Measurements from ENCODE around the gene ZNF776.

DNA sequence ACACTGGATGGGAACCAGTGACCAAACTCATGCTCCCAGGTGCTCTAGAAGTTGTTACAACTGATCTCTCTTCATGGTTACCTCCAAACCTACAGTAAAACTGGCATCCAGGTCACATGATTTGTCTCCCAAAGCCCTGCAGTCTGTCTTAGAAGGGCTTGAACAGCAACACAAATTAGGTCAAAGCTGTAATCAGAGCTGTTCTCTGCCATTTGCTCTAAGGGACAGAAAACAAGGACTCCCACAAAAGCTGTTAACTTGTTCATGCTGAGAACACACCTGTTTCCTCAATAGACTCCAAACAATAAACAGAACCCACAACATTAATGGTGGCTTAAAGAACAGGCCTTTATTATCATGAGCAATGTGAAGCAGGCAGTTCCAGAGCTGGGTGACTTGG, 27.2 kb upstream of the ZNF776 start:
- TF ChIP-seq HDAC2 (CRISPR knock-in tag; IDR thresholded peaks at IDR 0.05) (no peak), NAIF1 (CRISPR knock-in tag; IDR thresholded peaks at IDR 0.05; ENCODE audit: borderline replicate concordance) (no peak), KAT8 (CRISPR knock-in tag; IDR thresholded peaks at IDR 0.05) (no peak), NFE2L1 (CRISPR knock-in tag; IDR thresholded peaks at IDR 0.05; ENCODE audit: borderline replicate concordance) (no peak), EZH2 (conservative IDR thresholded peaks at IDR 0.05; ENCODE audit: low read depth, low read length) (no peak), SMAD9 (CRISPR knock-in tag; IDR thresholded peaks at IDR 0.05) (no peak), PCBP2 (optimal IDR thresholded peaks at IDR 0.05; ENCODE audit: low read depth, low read length, poor library complexity, severe bottlenecking) (no peak)
- TF ChIP-seq, protein P1, sequence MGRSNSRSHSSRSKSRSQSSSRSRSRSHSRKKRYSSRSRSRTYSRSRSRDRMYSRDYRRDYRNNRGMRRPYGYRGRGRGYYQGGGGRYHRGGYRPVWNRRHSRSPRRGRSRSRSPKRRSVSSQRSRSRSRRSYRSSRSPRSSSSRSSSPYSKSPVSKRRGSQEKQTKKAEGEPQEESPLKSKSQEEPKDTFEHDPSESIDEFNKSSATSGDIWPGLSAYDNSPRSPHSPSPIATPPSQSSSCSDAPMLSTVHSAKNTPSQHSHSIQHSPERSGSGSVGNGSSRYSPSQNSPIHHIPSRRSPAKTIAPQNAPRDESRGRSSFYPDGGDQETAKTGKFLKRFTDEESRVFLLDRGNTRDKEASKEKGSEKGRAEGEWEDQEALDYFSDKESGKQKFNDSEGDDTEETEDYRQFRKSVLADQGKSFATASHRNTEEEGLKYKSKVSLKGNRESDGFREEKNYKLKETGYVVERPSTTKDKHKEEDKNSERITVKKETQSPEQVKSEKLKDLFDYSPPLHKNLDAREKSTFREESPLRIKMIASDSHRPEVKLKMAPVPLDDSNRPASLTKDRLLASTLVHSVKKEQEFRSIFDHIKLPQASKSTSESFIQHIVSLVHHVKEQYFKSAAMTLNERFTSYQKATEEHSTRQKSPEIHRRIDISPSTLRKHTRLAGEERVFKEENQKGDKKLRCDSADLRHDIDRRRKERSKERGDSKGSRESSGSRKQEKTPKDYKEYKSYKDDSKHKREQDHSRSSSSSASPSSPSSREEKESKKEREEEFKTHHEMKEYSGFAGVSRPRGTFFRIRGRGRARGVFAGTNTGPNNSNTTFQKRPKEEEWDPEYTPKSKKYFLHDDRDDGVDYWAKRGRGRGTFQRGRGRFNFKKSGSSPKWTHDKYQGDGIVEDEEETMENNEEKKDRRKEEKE (IDR thresholded peaks at IDR 0.05): no peak
- TF ChIP-seq, protein P2, sequence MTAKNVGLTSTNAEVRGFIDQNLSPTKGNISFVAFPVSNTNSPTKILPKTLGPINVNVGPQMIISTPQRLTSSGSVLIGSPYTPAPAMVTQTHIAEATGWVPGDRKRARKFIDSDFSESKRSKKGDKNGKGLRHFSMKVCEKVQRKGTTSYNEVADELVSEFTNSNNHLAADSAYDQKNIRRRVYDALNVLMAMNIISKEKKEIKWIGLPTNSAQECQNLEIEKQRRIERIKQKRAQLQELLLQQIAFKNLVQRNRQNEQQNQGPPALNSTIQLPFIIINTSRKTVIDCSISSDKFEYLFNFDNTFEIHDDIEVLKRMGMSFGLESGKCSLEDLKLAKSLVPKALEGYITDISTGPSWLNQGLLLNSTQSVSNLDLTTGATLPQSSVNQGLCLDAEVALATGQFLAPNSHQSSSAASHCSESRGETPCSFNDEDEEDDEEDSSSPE (CRISPR knock-in tag; IDR thresholded peaks at IDR 0.05): no peak
- TF ChIP-seq, protein P3, sequence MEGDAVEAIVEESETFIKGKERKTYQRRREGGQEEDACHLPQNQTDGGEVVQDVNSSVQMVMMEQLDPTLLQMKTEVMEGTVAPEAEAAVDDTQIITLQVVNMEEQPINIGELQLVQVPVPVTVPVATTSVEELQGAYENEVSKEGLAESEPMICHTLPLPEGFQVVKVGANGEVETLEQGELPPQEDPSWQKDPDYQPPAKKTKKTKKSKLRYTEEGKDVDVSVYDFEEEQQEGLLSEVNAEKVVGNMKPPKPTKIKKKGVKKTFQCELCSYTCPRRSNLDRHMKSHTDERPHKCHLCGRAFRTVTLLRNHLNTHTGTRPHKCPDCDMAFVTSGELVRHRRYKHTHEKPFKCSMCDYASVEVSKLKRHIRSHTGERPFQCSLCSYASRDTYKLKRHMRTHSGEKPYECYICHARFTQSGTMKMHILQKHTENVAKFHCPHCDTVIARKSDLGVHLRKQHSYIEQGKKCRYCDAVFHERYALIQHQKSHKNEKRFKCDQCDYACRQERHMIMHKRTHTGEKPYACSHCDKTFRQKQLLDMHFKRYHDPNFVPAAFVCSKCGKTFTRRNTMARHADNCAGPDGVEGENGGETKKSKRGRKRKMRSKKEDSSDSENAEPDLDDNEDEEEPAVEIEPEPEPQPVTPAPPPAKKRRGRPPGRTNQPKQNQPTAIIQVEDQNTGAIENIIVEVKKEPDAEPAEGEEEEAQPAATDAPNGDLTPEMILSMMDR (CRISPR knock-in tag; IDR thresholded peaks at IDR 0.05): no peak
- TF ChIP-seq, protein P4, sequence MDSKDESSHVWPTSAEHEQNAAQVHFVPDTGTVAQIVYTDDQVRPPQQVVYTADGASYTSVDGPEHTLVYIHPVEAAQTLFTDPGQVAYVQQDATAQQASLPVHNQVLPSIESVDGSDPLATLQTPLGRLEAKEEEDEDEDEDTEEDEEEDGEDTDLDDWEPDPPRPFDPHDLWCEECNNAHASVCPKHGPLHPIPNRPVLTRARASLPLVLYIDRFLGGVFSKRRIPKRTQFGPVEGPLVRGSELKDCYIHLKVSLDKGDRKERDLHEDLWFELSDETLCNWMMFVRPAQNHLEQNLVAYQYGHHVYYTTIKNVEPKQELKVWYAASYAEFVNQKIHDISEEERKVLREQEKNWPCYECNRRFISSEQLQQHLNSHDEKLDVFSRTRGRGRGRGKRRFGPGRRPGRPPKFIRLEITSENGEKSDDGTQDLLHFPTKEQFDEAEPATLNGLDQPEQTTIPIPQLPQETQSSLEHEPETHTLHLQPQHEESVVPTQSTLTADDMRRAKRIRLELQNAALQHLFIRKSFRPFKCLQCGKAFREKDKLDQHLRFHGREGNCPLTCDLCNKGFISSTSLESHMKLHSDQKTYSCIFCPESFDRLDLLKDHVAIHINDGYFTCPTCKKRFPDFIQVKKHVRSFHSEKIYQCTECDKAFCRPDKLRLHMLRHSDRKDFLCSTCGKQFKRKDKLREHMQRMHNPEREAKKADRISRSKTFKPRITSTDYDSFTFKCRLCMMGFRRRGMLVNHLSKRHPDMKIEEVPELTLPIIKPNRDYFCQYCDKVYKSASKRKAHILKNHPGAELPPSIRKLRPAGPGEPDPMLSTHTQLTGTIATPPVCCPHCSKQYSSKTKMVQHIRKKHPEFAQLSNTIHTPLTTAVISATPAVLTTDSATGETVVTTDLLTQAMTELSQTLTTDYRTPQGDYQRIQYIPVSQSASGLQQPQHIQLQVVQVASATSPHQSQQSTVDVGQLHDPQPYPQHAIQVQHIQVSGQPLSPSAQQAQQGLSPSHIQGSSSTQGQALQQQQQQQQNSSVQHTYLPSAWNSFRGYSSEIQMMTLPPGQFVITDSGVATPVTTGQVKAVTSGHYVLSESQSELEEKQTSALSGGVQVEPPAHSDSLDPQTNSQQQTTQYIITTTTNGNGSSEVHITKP (CRISPR knock-in tag; IDR thresholded peaks at IDR 0.05; ENCODE audit: low read depth): no peak
